HG02610 (cell line): ENCODE measurements around the gene DSCAML1.

ENCODE experiments used
- ATAC-seq: cut with Tn5 transposase; IDR thresholded peaks from one replicate; pipeline ENCODE4 v1.9.1; 2021; ENCODE audit warnings: mild to moderate bottlenecking, moderate library complexity; ENCODE audit not compliant: unreplicated experiment

DSCAML1 gene

DNA sequence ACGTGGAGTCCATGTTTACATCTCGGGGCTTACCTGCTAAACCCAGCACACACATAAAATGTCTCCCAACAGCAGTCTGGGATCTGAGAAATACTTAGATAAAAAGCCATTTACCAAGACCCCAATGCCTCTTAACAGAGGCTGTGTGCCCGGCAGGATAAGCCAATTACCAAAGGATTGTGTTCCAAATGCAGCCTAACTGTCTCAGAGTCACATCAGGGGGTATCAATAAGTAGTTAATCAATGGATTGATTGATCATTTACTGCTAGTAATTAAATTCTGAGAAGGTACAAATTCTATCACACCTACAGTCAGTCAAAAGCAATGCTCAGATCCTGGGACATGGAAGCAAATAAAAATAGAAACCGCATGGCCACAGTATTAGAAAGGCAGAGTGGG is 125.6 kb downstream of the DSCAML1 start:
- no peak for ATAC-seq

DNA sequence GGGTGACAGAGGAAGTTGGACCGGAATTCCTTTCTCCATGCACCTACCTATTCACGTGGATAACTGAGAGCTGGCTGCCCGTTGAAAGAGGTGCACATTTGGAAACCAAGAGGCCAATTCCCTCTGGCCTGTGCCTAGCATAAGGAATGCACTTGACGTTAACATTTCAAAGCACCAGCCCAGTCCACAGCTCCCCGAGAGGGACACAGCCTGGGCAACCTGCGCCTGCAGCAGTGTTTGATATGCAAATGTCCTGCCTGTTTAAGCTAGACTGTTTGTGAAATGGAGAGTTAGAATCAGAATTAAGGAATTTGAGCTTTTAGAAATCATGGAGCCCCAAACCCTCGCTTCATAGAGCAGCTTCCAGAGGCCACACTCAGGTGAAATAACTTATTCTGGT is 126.1 kb downstream of the DSCAML1 start:
- no peak for ATAC-seq

DNA sequence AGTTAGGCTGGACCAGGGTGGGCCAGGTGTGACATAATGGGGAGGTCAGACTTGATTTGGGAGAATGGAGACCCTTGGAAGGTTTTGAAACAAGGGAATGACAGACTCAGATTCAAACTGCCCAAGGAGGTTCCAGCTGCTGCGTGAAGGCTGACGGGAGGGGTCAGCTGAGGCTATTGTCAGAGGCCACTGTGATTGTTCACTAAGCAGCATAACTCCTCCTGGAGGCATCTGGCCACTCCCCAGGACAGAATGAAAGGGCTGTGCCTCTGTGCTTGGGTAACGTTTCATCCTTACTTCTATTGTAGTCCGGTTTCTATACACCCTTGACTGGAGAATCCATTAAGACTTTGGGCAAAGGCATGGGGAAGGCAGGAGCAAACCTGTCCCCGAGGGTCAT is 126.6 kb downstream of the DSCAML1 start:
- no peak for ATAC-seq

DNA sequence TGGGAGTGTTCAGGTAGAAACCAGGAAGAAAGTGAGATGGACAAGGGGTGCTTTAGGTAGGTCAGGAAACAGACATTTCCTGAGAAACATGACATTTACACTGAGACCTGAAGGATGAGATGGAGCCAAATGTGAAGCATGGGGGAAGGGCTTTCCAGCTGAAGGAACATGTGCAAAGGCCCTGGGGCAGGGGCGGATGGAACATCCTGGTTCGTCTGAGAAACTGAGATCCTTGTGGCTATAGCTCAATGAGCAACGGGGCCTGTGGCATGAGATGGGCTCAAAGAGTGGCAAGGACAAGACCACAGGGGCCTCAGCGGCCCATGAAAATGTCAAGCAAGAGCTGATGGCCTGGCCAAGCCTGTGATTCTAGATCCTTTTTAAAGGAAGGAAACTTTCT is 127.4 kb downstream of the DSCAML1 start:
- no peak for ATAC-seq

DNA sequence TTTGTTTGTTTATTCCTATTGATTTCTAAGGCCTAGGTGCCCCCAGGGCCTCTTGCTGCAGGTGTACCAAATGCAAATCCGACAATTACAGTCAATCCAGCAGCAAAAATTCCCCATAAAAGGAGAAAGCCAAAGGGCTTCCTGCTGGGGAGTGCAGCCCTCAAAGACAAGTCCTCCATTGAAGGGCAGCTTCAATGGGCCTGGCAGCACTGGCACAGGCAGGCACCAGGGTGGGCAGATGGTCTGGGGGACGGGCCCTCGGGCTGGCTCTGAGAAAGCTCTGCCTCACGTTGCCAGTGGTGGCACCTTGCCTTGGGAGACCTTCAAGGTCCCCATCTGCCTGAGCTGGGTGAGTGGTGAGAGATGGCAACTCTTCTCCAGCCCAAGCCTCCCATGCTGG is 128.0 kb downstream of the DSCAML1 start:
- ATAC-seq: no peak

DNA sequence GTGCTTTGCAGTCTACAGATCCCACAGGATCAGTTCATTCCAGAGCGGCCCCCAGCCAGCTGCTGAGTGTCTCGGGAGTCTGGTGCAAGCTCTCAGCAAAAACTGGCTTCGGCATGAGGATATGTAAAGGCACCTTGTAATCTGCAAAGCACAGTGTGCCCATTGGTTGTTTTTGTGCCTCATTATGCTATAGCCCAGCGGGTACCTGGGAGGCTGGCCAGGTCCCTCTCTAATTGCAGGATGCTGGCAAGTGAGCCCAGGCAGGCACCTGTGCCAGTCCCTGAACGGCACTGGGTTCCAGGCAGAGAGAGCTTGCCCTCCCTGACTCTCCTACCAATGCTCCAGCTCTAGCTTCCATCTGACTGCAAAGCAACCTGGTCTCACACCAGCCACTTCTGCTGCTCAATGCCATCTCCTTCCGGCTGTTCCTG is 128.7 kb downstream of the DSCAML1 start:
- ATAC-seq: no peak

DNA sequence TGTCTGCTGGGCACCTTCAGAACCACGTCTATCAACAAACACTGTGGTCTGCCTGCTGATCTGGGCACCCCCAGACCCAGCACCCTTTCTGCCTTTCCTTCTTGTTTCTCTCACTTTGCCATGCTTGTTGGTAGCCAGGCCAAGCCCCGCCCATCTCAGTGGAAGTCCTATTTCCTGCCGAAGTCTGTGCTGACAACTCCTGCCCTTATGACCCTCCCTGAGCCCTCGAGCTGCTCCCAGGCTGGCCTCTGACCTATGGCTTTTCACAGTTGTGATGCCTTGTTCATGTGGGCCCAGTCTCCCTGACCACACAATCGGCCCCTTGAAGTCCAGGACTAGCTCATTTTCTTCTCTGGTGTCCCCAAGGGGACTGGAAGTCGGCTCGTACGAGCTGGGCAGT is 132.1 kb downstream of the DSCAML1 start:
- ATAC-seq: no peak

DNA sequence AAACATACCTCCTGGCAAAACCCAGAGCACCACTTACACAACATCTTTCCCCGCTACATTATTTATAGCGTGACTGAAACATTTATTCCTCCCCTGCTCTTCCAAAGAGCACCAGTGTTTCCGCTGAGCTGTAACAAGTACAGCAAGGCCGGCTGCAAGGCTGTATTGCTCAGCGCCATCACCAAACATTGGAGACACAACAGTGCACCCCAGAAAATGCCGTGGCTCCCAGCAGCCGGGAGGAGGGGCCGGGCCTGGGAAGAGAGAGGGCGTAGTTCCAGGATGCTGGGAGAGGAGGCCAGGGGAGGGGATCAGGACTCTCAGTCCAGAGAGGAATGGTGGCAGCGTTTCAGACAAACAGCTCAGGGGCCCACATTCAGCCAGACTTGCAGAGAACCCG is 133.2 kb downstream of the DSCAML1 start:
- ATAC-seq: no peak

DNA sequence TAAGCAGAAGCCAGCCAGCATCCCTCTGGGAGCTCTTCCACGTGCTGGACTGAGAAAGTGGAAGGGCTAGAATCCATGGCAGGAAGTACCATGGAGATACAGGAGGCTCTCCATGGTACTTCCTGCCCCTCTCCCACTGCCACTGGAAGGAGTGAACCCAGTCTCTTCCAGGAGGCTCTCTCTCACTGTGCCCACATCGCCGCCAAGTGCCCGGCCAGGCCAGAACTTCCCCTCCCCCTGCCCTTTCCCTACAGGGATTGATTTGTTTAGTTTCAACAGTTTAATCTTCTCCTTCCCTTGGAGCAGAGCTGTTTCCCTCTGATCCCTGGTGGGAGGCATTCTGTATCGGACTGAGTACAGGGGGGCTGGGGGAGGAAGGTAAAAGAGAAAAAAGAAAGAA is 133.6 kb downstream of the DSCAML1 start:
- ATAC-seq: no peak

DNA sequence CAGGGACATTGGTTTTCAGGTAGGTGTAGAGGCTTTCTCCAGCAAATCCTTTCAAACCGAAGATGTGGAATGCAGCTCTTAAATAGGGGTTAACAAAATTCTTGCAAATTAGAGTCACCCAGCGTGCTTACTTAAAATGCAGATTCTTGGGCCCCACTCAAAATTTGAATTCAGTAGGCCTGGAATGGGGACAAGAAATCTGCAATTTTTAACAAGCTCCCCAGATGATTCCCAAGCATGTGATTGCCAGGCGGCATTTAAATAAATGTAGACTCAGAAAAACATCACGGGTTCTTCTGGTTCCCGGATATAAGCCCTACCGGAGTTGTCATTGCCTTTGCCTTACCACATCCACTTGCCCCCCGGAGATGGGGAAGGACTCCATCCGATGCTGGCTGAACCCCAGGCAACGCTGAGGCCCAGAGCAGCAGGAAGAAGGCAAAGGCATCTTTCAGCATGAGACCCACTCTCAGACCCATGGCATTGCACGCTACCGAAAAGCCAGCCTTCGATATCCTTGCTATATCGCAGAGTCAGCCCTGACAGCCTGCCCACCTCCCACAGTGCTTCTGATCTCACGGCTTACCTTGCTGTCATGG is 134.2 kb downstream of the DSCAML1 start:
- ATAC-seq: no peak

DNA sequence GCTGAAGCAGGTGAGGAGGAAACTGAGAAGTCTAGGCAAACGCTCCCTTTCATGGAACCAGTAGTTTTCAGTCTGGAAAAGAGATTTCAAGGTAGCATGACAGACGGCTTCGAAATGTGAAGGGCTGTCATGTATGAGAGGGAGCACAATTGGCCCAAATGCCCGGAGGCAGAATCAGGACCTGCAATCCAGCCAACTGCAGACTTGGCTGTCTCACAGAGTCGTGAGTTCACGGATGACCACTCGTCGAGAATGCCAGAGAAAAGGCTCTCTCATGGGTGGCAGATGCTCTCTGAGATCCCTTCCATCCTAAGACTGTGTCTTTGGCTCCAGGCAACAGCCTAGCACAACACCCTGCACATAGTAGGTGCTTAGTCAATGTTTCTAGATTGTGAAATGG is 134.8 kb downstream of the DSCAML1 start:
- no peak for ATAC-seq

DNA sequence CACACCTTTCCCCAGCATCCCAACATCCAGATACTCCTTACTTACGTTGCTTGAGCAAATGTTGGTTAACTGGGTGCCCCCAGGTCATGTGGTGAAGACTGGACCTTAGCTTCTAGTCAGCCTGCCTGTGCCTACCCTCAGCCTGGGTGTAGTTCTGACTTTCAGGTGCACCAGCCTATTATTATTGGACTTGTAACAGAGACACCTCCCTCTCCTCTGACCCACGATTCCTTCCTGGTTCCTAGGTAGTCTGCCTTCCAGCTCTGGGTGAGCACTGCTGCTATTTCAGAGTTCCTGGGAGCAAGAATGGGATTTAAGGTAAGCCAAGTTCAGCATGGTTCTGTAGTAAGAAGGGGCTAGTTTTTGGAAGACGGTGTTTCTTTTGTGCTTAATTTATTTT is 138.2 kb downstream of the DSCAML1 start:
- no peak for ATAC-seq

DNA sequence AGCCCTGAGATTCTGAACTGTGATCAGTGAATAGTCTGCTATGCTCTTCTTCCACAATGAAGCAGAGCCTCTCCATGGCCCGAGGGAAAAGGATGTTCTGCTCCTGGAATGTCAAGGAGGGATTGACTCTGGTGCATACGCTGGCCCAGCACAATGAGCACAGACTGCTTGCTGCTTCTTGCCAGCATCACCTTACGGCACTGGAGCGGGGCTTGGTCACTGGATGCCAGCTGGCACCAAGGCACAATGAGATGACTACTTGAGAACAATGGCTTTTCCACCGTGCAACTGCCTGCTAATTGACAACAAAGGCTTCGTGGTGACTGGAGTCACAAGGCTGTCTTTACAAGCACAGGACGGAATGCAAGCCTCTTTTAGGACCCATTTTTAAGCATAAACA is 139.2 kb downstream of the DSCAML1 start:
- no peak for ATAC-seq

DNA sequence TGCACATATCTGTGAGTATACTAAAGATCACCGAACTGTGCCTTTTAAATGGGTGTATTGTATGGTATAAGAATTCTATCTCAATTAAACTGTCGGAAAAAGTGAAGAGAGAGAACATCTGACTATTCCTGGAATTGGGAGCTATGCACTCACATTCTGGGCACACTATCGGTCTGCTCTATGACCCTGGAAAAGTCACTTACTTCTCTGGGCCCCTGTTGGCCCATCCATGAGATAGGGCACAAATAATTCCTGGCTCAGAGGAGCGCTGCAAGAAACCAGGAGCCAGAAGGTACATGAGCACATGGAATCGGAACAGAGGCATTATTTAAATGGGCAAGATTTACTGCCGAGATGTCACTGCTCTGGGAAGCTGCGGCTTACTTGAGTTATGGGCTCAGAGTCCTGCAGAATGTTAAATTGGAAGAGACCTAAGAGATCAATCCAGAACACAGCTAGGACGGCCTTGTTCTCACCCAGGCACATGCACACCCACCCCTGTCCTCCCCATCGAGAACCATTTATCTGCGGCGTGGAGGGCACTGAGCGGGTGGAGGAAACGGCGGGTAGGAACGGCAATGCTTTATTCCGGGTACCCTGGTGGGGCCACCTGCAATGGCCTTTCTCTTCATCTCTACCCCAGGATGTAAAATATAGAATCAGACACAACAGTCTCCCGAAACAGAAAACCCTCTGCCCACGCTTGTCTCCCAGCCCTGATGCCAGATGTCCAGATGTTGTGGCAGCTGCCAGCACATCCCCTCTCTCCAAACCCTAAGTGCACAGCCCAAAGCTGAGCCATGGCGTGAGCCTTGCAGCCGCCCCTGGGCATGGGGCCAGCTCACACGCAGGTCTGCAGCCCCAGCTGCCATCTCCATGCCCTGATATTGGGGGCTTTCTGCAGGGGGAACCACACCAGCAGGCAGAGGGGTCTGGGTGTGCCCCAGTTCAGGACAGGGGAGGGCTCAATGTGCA is 142.4 kb downstream of the DSCAML1 start:
- ATAC-seq: no peak

DNA sequence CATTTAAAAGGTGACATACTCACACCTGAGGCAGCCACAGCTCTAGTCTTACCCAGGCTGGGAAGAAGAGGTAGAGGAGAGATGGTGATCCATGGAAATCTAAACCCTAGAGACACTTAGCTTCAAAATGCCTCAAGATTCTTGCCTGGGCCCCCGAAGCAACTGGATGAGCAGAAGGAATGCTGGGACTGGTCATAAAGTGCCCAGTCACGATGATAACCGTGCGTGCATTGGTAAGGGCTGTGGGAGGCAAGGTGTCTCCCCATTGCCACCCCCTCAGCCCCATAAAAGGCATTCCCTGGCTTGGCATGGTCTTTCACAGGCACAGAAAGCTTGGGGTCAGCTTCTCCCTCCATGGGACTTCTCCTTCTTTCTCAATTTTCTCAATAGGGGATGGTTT is 144.5 kb downstream of the DSCAML1 start:
- no peak for ATAC-seq

DNA sequence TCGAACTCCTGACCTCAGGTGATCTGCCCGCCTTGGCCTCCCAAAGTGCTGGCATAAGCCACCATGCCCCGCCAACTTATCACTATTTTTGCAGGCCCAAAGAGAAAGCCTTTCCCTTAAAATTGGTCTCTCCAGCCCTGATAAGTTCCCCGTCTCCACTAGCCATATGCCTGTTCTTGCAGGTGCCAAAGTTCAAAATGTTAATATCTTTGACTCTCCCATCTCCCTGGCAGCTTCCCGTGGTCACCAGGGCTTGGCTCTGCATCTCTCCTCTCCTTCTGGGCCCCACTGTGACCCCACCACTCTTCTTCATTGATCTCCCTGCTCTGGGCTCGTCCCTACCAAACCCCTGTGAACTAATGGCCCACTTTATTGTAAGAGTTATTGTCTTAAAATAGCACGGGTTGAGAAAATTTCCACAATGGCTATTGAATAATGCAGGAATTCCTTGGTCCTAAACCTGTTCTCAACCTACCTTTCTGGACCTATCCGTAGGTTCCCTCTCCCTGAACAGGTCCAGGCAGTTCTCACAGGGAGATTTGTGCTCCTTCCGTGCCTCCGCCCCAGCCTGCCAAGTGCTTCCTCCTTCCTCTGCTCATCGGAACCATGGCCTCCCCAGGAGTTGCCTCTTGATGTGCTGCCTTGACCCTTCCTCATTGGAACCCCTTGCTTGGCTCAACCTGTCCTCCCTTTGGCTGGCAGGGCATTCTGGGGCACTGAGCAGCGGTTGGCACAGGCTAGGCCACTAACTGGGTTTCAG is 147.5 kb downstream of the DSCAML1 start:
- ATAC-seq: no peak

DNA sequence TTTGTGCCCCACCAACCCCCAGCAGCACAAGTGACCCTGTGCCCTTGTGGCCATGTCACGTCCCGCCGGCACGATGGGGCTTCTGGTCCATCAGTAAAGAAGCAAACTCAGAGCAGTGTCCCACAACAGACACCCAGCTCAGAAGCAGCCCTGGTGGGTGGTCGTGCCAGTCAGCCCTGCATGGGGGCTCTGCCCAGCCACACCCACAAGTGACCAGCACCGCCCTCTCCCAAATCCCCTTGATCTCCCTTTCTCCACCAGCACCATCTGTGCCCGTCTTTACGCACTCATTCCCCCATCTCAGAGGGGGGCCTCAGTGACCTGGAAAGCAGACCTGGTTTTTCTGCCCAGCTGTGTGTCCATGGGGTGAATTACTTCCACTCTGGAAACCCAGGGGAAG is 149.1 kb downstream of the DSCAML1 start:
- no peak for ATAC-seq

DNA sequence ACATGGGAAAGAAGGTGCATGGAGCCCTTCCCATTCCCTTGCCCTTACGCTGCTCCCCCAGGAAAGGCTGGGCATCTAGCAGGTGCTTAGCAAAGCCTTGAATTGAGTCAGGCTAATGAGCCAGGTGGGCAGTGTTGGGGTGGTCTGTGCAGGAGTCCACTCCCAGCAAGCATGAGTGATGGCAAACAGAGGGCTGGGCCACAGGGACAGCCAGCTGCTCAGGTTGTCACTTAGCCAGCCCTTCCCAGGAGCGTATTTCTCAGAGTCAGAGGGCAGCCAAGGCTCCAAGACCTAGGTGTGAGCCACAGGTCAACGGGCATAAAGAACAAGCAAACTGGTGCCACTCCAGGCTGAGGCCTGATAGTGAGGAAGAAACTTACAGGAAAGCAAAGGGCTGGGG is 149.8 kb downstream of the DSCAML1 start:
- no peak for ATAC-seq

DNA sequence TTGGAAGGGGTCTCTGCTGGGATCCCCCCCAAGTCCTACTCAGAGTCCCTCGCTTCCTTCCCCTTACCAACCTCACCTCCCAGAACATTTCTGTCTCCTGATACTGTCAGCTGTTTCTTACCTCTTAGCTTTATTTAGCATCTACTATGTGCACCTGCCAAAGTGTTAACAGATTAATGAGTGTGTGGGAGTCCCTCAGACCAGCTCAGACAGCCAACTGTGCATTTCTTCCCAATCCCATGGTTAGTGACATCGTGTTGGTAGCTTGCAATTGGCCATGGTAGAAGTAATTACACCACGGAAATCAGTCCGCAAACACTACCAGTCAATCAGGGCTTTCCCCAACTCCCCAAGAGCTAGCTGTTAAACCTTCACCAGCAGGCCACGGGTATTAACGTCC is 150.6 kb downstream of the DSCAML1 start:
- ATAC-seq: no peak

DNA sequence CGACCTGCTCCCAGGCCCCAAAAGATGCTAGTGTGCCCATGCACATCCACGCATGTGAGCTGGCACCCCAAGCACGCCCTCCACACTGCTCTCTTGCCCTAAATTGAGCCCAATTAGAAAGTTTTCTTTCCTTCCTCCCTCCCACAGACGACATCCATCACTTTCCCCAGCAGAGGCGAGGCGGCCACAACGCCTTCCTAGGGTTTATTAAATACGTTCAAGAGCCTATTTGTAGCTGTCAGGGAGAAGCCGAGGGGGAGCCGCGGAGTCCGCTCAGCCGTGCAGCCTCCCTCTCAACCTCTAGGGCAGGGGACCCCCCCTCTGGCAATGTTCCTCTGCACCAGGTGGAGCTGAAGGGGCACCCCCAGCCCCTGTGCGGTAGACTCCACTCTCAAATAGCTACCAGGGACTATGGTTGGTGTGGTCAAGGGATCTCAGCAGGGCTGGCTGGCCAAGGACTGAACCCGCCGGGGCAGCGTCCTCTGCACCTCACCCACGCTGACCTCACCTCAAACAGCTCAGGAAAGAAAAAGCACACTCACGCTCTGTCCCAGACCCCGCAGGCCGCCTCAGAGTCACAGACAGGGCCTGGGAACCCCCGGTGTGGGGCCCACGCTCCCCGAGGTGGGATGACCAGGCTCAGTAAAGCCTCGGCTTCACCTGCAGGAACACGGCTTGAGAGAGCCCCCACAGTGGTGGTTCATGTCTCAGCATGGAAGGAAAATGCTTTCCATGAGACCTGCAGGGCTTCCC is 152.4 kb downstream of the DSCAML1 start:
- no peak for ATAC-seq
